Measurements from ENCODE around the gene VPS13D.
"Not testable (repeated sequence)": the region's sequence is repeated elsewhere in the genome, so short reads cannot be mapped to it uniquely, and the experiment has no call there.

Gene VPS13D

GRCh38 chr1:12200208-12200607 is 29.6 kb upstream of the VPS13D start:
- in situ Hi-C loops (cut with HindIII; ENCODE audit: low sequenced_read_pairs): no loop called here

DNA sequence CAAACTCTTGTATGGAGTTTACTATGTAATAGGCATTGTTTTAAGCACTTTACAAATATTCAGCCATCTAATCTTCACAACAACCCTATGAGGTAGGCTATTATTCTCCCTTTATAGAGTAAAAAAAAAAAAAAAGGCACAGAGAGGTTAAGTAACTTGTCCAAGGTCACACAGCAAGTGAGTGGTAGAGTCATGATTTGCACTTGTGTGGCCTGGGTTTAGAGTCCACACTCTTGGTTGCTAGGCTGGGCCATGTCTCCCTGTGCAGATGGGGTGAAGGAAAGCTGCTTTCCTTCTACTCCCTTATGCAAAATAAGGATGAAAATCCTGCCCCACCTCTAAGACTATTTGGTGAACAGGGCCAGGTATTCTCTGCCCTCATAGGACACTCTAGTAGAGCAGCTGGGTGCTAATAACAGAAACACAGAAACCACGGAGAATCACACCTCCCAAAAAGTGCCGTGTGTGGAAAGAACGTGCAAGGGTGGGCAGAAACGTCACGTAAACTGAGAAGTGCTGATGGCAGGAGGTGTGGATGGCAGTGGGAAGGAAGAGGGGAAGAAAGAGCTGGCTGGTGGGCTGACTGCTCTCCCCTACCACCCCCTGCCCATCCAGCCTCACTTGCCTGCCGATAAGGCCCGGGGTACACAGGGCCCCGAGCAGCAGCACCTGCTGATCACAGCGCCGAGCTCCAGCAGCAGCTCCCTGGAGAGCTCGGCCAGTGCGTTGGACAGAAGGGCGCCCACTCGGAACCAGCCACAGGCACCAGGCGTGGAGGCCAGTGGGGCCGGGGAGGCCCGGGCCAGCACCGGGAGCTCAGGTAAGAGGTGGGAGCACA is 28.3 kb upstream of the VPS13D start:
- in situ Hi-C loops (cut with HindIII; ENCODE audit: low sequenced_read_pairs): no loop called here

- in situ Hi-C loops (cut with HindIII; ENCODE audit: low sequenced_read_pairs): no loop called here
These were observed 27.7 kb upstream of the VPS13D start for GRCh38 chr1:12202190-12202497.

GRCh38 chr1:12202577-12202976 is 27.3 kb upstream of the VPS13D start:
- in situ Hi-C loops (cut with HindIII; ENCODE audit: low sequenced_read_pairs): no loop called here

DNA sequence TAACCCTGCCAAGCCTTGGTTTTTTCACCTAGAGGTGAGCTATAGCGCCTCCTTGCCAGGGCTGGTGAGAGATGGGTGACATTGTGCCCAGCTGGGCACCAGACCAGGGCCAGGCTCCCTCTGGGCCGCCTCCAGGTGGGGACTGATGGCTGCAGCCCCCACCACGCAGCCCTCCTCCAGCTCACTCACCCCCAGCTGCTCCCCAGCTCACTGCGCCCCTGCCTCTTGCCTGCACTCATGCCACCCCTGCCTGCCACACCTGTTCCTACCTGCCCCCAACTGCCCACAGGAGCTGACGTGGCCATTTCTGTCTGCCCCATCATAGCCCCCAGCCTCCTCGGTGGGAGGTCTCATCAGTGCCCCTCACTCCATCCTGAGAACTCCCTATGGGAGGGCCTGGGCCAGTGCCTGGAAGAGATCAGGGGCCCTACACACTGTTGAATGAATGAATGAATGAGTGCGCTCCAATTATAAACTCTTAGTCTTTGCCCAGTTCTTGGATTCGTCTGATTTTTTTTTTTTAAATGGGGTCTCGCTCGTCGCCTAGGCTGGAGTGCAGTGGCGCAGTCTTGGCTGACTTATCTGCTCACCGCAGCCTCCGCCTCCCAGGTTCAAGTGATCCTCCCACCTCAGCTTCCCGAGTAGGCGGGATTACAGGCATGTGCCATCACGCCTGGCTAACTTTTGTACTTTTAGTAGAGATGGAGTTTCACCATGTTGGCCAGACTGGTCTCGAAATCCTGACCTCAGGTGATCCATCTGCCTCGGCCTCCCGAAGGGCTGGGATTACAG is 26.4 kb upstream of the VPS13D start:
- in situ Hi-C loops (cut with HindIII; ENCODE audit: low sequenced_read_pairs): no loop called here

GRCh38 chr1:12204140-12204539 is 25.7 kb upstream of the VPS13D start:
- in situ Hi-C loops (cut with HindIII; ENCODE audit: low sequenced_read_pairs): no loop called here

- in situ Hi-C loops (cut with HindIII; ENCODE audit: low sequenced_read_pairs): no loop called here
These were observed 24.8 kb upstream of the VPS13D start for GRCh38 chr1:12204754-12205658.

DNA sequence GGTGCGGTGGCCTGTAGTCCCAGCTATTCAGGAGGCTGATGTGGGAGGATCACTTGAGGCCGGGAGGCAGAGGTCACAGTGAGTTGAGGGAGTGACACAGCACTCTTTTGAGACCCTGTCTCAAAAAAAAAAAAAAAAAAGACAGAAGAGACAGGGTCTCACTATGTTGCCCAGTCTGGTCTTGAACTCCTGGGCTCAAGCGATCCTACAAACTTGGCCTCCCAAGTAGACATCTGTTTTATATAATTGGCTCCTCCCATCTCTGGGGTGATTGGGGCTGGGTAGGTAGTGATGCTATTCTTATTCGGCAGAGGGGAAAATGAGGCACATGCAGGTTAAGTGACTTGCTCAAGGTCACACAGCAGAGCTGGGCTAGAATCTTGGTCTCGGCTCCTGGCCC is 23.6 kb upstream of the VPS13D start:
- in situ Hi-C loops (cut with HindIII; ENCODE audit: low sequenced_read_pairs): no loop called here

DNA sequence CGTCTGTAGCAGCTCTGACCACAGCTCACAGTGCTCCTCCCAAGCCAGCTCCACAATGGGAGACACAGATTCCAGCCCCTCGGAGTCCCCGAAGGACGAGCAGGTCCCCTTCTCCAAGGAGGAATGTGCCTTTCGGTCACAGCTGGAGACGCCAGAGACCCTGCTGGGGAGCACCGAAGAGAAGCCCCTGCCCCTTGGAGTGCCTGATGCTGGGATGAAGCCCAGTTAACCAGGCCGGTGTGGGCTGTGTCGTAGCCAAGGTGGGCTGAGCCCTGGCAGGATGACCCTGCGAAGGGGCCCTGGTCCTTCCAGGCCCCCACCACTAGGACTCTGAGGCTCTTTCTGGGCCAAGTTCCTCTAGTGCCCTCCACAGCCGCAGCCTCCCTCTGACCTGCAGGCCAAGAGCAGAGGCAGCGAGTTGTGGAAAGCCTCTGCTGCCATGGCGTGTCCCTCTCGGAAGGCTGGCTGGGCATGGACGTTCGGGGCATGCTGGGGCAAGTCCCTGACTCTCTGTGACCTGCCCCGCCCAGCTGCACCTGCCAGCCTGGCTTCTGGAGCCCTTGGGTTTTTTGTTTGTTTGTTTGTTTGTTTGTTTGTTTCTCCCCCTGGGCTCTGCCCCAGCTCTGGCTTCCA is 22.9 kb upstream of the VPS13D start:
- in situ Hi-C loops (cut with HindIII; ENCODE audit: low sequenced_read_pairs): no loop called here

DNA sequence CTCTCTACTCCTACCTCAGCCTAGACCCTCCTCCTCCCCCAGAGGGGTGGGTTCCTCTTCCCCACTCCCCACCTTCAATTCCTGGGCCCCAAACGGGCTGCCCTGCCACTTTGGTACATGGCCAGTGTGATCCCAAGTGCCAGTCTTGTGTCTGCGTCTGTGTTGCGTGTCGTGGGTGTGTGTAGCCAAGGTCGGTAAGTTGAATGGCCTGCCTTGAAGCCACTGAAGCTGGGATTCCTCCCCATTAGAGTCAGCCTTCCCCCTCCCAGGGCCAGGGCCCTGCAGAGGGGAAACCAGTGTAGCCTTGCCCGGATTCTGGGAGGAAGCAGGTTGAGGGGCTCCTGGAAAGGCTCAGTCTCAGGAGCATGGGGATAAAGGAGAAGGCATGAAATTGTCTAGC is 21.6 kb upstream of the VPS13D start:
- in situ Hi-C loops (cut with HindIII; ENCODE audit: low sequenced_read_pairs): no loop called here

DNA sequence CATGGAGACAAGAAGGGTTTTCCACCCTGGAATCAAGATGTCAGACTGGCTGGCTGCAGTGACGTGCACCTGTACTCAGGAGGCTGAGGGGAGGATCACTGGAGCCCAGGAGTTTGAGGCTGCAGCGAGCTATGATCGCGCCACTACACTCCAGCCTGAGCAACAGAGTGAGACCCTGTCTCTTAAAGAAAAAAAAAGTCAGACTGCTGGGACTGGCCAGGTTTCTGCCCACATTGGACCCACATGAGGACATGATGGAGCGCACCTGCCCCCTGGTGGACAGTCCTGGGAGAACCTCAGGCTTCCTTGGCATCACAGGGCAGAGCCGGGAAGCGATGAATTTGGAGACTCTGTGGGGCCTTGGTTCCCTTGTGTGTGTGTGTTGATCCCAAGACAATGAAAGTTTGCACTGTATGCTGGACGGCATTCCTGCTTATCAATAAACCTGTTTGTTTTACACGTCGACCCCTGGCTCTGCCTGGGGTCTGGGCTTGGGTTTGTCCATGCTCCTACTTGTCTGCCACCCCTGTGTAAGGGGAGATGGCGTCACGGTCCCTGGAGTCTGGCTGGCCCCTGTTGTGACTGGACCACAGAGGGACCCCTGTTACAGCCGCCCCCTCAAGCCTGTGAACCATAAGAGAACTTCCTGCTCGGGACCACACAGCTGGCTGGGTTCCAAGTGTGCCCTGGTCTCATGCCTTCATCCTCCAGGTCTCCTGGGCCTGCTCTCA is 20.9 kb upstream of the VPS13D start:
- in situ Hi-C loops (cut with HindIII; ENCODE audit: low sequenced_read_pairs): no loop called here

- in situ Hi-C loops (cut with HindIII; ENCODE audit: low sequenced_read_pairs): no loop called here
These were observed 20.4 kb upstream of the VPS13D start for GRCh38 chr1:12209495-12209832.

GRCh38 chr1:12215118-12215961 is 14.5 kb upstream of the VPS13D start:
- in situ Hi-C loops (cut with HindIII; ENCODE audit: low sequenced_read_pairs): no loop called here

DNA sequence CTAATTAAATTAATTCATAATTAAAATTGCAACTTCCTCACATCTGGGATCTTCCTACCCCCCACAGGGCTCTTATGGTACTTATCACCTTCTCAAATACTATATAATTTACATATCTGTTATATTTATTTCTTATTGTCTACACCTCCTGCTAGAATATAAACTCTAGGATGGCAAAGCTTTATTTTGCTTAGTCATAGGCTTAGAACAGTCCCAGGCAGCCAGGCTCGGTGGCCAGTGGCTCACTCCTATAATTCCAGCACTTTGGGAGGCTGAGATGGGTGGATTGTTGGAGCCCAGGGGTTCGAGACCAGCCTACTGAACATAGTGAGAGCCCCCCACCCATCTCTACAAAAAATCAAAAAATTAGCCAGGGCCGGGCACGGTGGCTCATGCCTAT is 10.0 kb upstream of the VPS13D start:
- in situ Hi-C loops (cut with HindIII; ENCODE audit: low sequenced_read_pairs): no loop called here

DNA sequence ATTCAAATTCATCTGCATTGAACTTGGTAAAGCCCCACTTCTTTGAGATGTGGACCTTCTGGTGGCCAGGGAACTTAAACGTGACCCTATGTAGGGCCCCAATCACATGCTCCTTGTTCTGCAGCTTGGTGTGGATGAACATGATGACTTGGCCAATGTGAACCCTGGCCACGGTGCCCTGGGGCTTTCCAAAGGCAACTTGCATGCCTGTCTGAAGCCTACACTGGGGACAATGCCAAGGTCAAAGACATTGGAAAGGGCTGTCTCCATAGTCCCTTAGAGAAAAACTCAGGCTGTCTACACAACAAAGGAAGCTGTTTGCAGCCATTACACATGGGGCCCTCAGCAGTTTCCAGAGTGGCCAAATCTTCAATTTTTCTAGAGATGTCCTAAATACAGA is 8.9 kb upstream of the VPS13D start:
- in situ Hi-C loops (cut with HindIII; ENCODE audit: low sequenced_read_pairs): no loop called here

DNA sequence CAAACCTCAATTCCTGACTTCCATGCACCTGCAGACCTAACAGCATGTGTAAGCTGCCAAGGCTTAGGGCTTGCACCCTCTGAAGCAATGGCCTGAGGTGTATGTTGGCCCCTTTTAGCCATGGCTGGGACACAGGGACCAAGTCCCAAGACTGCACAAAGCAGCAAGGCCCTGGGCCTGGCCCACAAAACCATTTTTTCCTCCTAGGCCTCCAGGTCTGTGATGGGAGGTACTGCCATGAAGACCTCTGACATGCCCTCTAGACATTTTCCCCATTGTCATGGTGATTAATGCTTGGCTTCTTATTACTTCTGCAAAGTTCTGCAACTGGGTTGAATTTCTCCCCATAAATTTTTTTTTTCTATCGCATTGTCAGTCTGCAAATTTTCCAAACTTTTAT is 7.1 kb upstream of the VPS13D start:
- in situ Hi-C loops (cut with HindIII; ENCODE audit: low sequenced_read_pairs): not testable (repeated sequence)

DNA sequence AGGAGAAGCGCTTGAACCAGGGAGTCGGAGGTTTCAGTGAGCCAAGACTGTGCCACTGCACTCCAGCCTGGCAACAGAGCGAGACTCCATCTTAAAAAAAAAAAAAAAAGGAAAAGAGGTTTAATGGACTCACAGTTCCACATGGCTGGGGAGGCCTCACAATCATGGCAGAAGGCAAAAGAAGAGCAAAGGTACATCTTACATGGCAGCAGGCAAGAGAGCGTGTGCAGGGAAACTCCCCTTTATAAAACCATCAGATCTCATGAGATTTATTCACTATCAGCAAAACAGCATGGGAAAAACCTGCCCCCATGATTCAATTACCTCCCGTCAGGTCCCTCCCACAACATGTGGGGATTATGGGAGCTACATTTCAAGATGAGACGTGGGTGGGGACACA is 5.7 kb upstream of the VPS13D start:
- in situ Hi-C loops (cut with HindIII; ENCODE audit: low sequenced_read_pairs): not testable (repeated sequence)

- in situ Hi-C loops (cut with HindIII; ENCODE audit: low sequenced_read_pairs): no loop called here
These were observed 851 bp upstream of the VPS13D start for GRCh38 chr1:12228979-12229378.

GRCh38 chr1:12229386-12229834 is 420 bp upstream of the VPS13D start:
- in situ Hi-C loops (cut with HindIII; ENCODE audit: low sequenced_read_pairs): no loop called here
